H9 (cell line): ENCODE measurements around the gene CEP164. TPM values are rescaled to one million over a fixed set of nuclear protein-coding genes. Genes with fewer than 3 reads are reported as not detected.

Experiments
- DNase-seq: peaks from one replicate; pipeline ENCODE4 v3.0.0-alpha.2; 2017
- H2AFZ ChIP-seq: one replicate; pipeline ENCODE4 v1.6.1; 2013; ENCODE audit warnings: mild to moderate bottlenecking, low read length, control low read depth, moderate library complexity
- H2AK5ac ChIP-seq: 2 replicates; pipeline ENCODE4 v1.6.1; 2013; ENCODE audit warnings: low read length, control low read depth, mixed read lengths; ENCODE audit not compliant: insufficient read length
- H2BK120ac ChIP-seq: one replicate; pipeline ENCODE4 v1.6.1; 2013; ENCODE audit warnings: low read depth, mild to moderate bottlenecking, low read length, control low read depth, inconsistent platforms; ENCODE audit not compliant: poor library complexity, severe bottlenecking
- H2BK12ac ChIP-seq: 2 replicates; pipeline ENCODE4 v1.6.1; 2013; ENCODE audit warnings: low read length, control low read depth, mixed read lengths, low read depth; ENCODE audit not compliant: insufficient read length
- H2BK15ac ChIP-seq: 2 replicates; pipeline ENCODE4 v1.6.1; 2013; ENCODE audit warnings: low read depth, low read length, control low read depth
- H2BK20ac ChIP-seq: one replicate; pipeline ENCODE4 v1.6.1; 2013; ENCODE audit warnings: low read depth, mild to moderate bottlenecking, low read length, control low read depth, inconsistent platforms; ENCODE audit not compliant: poor library complexity, severe bottlenecking
- H2BK5ac ChIP-seq: 2 replicates; pipeline ENCODE4 v1.6.1; 2013; ENCODE audit warnings: low read length, control low read depth, mixed read lengths; ENCODE audit not compliant: insufficient read length
- H3K14ac ChIP-seq: 2 replicates; pipeline ENCODE4 v1.6.1; 2013; ENCODE audit warnings: low read length, control low read depth; ENCODE audit not compliant: insufficient read depth
- H3K18ac ChIP-seq: 2 replicates; pipeline ENCODE4 v1.6.1; 2013; ENCODE audit warnings: low read depth, mild to moderate bottlenecking, mixed read lengths, low read length, control low read depth; ENCODE audit not compliant: insufficient read length
- H3K23ac ChIP-seq: 2 replicates; pipeline ENCODE4 v1.6.1; 2013; ENCODE audit warnings: low read length, control low read depth, mixed read lengths, low read depth; ENCODE audit not compliant: insufficient read length
- H3K23me2 ChIP-seq: 2 replicates; pipeline ENCODE4 v1.6.1; 2013; ENCODE audit warnings: low read depth, mild to moderate bottlenecking, mixed read lengths, low read length, control low read depth; ENCODE audit not compliant: insufficient read length, poor library complexity, severe bottlenecking
- H3K27ac ChIP-seq: 2 replicates; pipeline ENCODE4 v1.5.1; 2013; ENCODE audit warnings: low read length, control low read depth, mixed read lengths, low read depth; ENCODE audit not compliant: insufficient read length
- H3K27me3 ChIP-seq: 2 replicates; pipeline ENCODE4 v1.6.1; 2013; ENCODE audit warnings: low read length, control low read depth, inconsistent platforms; ENCODE audit not compliant: insufficient read depth
- H3K4ac ChIP-seq: 2 replicates; pipeline ENCODE4 v1.6.1; 2013; ENCODE audit warnings: low read depth, mild to moderate bottlenecking, control low read depth, inconsistent platforms, low read length, moderate library complexity
- H3K4me1 ChIP-seq: 2 replicates; pipeline ENCODE4 v1.6.1; 2013; ENCODE audit warnings: low read length, control low read depth, inconsistent platforms; ENCODE audit not compliant: insufficient read depth
- H3K4me2 ChIP-seq: 2 replicates; pipeline ENCODE4 v1.6.1; 2013; ENCODE audit warnings: low read length, control low read depth, mixed read lengths; ENCODE audit not compliant: insufficient read length, insufficient read depth
- H3K56ac ChIP-seq: 2 replicates; pipeline ENCODE4 v1.6.1; 2013; ENCODE audit warnings: low read depth, mild to moderate bottlenecking, mixed read lengths, low read length, control low read depth; ENCODE audit not compliant: insufficient read length
- H3K79me1 ChIP-seq: 2 replicates; pipeline ENCODE4 v1.6.1; 2013; ENCODE audit warnings: low read depth, mild to moderate bottlenecking, moderate library complexity, low read length, control low read depth, inconsistent platforms; ENCODE audit not compliant: insufficient read depth, poor library complexity, severe bottlenecking
- H3K79me2 ChIP-seq: 2 replicates; pipeline ENCODE4 v1.6.1; 2013; ENCODE audit warnings: low read length, control low read depth, inconsistent platforms; ENCODE audit not compliant: insufficient read depth
- H3K9ac ChIP-seq: 2 replicates; pipeline ENCODE4 v1.6.1; 2013; ENCODE audit warnings: low read length, control low read depth, mixed read lengths; ENCODE audit not compliant: insufficient read length; ENCODE audit errors: extremely low read depth
- H3K9me3 ChIP-seq: one replicate; pipeline ENCODE4 v1.6.1; 2013; ENCODE audit warnings: low read depth, low read length, inconsistent platforms; ENCODE audit not compliant: control insufficient read depth
- H3T11ph ChIP-seq: one replicate; pipeline ENCODE4 v1.6.1; 2013; ENCODE audit warnings: mild to moderate bottlenecking, low read length, control low read depth, inconsistent platforms
- H4K20me1 ChIP-seq: one replicate; pipeline ENCODE4 v1.6.1; 2013; ENCODE audit not compliant: control insufficient read depth, insufficient read length, insufficient read depth
- H4K5ac ChIP-seq: 2 replicates; pipeline ENCODE4 v1.6.1; 2013; ENCODE audit warnings: low read depth, mild to moderate bottlenecking, mixed read lengths, low read length, control low read depth; ENCODE audit not compliant: insufficient read length
- H4K8ac ChIP-seq: replicated peaks from 2 replicates; pipeline ENCODE4 v1.6.1; 2013; ENCODE audit warnings: low read length, control low read depth, mixed read lengths, low read depth; ENCODE audit not compliant: insufficient read length
- H4K91ac ChIP-seq: 2 replicates; pipeline ENCODE4 v1.6.1; 2013; ENCODE audit warnings: low read depth, mild to moderate bottlenecking, moderate library complexity, mixed read lengths, low read length, control low read depth; ENCODE audit not compliant: insufficient read length
- H3K27ac Mint-ChIP-seq, 3 experiments: 2 replicates in 2 of 3; 3 replicates in 1 of 3; pipeline ENCODE4 v1.8.0; 2020 to 2021; ENCODE audit warnings: mixed read lengths in 3 of 3, mild to moderate bottlenecking in 1 of 3, moderate library complexity in 1 of 3
- H3K27me3 Mint-ChIP-seq: 2 replicates; pipeline ENCODE4 v1.8.0; 2021; ENCODE audit warnings: low read depth, mild to moderate bottlenecking, moderate library complexity, mixed read lengths
- H3K36me3 Mint-ChIP-seq, 3 experiments: 2 replicates in 2 of 3; 3 replicates in 1 of 3; pipeline ENCODE4 v1.8.0; 2020 to 2021; ENCODE audit warnings: low read depth in 3 of 3, mixed read lengths in 3 of 3; ENCODE audit not compliant: insufficient read depth in 1 of 3
- H3K4me1 Mint-ChIP-seq, 2 experiments: 2 replicates each; pipeline ENCODE4 v1.8.0; 2020; ENCODE audit warnings: mixed read lengths in 2 of 2
- H3K4me3 Mint-ChIP-seq, 2 experiments: 2 replicates in 1 of 2; 3 replicates in 1 of 2; pipeline ENCODE4 v1.8.0; 2020 to 2021; ENCODE audit warnings: mild to moderate bottlenecking in 2 of 2, mixed read lengths in 2 of 2, moderate library complexity in 1 of 2
- H3K9me3 Mint-ChIP-seq, 2 experiments: 2 replicates in 1 of 2; 3 replicates in 1 of 2; pipeline ENCODE4 v1.8.0; 2020; ENCODE audit warnings: mild to moderate bottlenecking in 2 of 2, mixed read lengths in 2 of 2, moderate library complexity in 1 of 2
- CTCF ChIP-seq: fragments of 200-600 bp; sonication (generic); conservative IDR thresholded peaks from 3 replicates; pipeline ENCODE4 v1.8.0; 2021; ENCODE audit warnings: antibody characterized with exemption, mild to moderate bottlenecking
- WGBS: extraction: QIAGEN DNeasy Blood & Tissue Kit; methylation state at CpG from one replicate; pipeline ENCODE4 v1.1.7; 2013; ENCODE audit warnings: missing lambda C conversion rate, low lambda C conversion rate, mixed read lengths; ENCODE audit not compliant: insufficient read length; ENCODE audit errors: extremely low coverage; 5-methylcytosine and 5-hydroxymethylcytosine counted together
- total RNA-seq: library from RNA; stranded (reverse); gene quantifications from 2 replicates; pipeline ENCODE4 v1.2.1, GENCODE V29; 2021

The CEP164 gene
- total RNA-seq, 1 experiment from 2014 or later, result 24.9 TPM

DNA sequence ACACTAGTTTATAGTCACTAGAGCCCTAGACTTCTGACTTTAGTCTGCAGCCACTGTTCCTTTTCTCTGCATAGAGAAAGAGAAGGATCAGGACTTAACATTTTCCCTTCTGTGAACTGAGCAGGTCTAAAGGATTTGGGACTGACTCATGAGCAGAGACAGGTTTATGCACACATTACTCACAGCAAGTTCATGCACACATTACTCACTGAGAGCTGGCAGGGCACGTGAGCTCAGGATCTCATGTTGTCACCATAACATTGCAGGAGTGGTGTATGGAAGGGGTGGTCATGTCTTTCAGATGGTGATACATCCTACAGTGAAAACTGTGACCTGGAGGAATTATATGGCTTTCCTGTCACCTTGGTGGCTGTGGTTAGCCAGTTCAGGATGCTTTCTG, 56.4 kb downstream of the CEP164 start:
- no peak for DNase-seq
- Histone ChIP-seq H2BK120ac (no peak overlapping the region), H3T11ph (no peak overlapping the region), H3K4me2 (no peak overlapping the region), H3K14ac (no peak overlapping the region), H4K8ac (no peak overlapping the region), H2AK5ac (no peak overlapping the region), H2BK12ac (no peak overlapping the region), H3K27me3 (no peaks in the 10 kb centered on the region), H2BK20ac (no peak overlapping the region), H3K9ac (no peak overlapping the region), H4K5ac (no peak overlapping the region), H3K9me3 (no peaks in the 10 kb centered on the region), H3K56ac (no peak overlapping the region), H4K20me1 (peaks cover 2% of the 10 kb centered on the region), H4K91ac (no peak overlapping the region), H3K79me2 (no peaks in the 10 kb centered on the region), H3K23me2 (no peaks in the 10 kb centered on the region), H3K4ac (no peak overlapping the region), H3K4me1 (no peaks in the 10 kb centered on the region; the same call in 1 of the 2 replicates), H3K27ac (no peak overlapping the region), H2BK5ac (no peak overlapping the region), H3K79me1 (no peaks in the 10 kb centered on the region), H3K23ac (no peak overlapping the region), H2AFZ (no peak overlapping the region), H3K18ac (no peak overlapping the region), H2BK15ac (no peak overlapping the region)
- peaks cover 11 to 24% (median 12%) of the 10 kb centered on the region in 3 experiments for H3K36me3 Mint-ChIP-seq
- WGBS, result no CpG with 5 or more reads among the region's 1 CpG
- no peaks in the 10 kb centered on the region for H3K9me3 Mint-ChIP-seq
- no peak overlapping the region for H3K4me3 Mint-ChIP-seq
- no peak for TF ChIP-seq CTCF
- H3K27ac Mint-ChIP-seq, result no peak overlapping the region
- H3K4me1 Mint-ChIP-seq, result peaks cover 11 to 14% of the 10 kb centered on the region in 2 experiments
- no peaks in the 10 kb centered on the region for H3K27me3 Mint-ChIP-seq
